Stomach smooth muscle (tissue), 2 donors: ENCODE results near the gene SPPL3.
"Not testable (repeated sequence)": the region's sequence is repeated elsewhere in the genome, so short reads cannot be mapped to it uniquely, and the experiment has no call there.

Experiments
- H3K27ac ChIP-seq: one replicate; pipeline ENCODE4 v1.7.0; 2013; ENCODE audit warnings: mild to moderate bottlenecking, low read length, inconsistent platforms
- H3K27me3 ChIP-seq, 2 donors: one replicate each; pipeline ENCODE4 v1.7.0; 2013; ENCODE audit warnings: low read length in 2 of 2; ENCODE audit not compliant: insufficient read depth in 2 of 2, control insufficient read depth in 1 of 2
- H3K36me3 ChIP-seq, 2 donors: one replicate each; pipeline ENCODE4 v1.7.0; 2013; ENCODE audit warnings: low read length in 2 of 2; ENCODE audit not compliant: control insufficient read depth in 2 of 2, insufficient read depth in 2 of 2
- H3K4me1 ChIP-seq: one replicate; pipeline ENCODE4 v1.7.0; 2013; ENCODE audit warnings: low read length; ENCODE audit not compliant: control insufficient read depth, insufficient read depth
- H3K4me3 ChIP-seq, 2 donors: one replicate each; pipeline ENCODE4 v1.7.0; 2013; ENCODE audit warnings: low read length in 2 of 2
- H3K9ac ChIP-seq, 2 donors: one replicate each; pipeline ENCODE4 v1.7.0; 2013; ENCODE audit warnings: low read length in 2 of 2, mild to moderate bottlenecking in 1 of 2
- H3K9me3 ChIP-seq, 2 donors: one replicate each; pipeline ENCODE4 v1.7.0; 2013; ENCODE audit warnings: low read length in 2 of 2; ENCODE audit not compliant: control insufficient read depth in 2 of 2
- donor health status: healthy.
- donor health status: Pancreatic carcinoma.

Gene SPPL3

DNA sequence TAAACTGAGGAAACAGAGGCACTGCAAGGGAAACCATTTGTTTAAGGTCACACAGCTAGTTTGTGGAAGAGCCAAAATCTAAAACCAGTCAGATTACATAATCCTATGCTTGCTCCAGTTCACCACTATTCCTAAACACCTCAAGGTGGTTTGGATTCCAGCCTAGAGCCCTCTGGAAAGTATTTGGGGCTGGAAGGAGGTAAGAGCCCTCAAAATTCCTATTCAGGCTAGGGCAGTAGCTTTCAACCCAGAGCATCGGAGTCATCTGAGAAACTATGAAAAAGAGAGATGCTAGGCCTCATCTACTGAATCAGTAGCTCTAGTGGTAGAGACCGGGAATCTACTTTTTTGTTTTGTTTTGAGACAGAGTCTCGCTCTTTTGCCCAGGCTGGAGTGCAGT lies 16.0 kb upstream of the SPPL3 start:
- peaks cover 4 to 5% of the 10 kb centered on the region in 2 donors for H3K9me3 ChIP-seq
- H3K27me3 ChIP-seq, result no peaks in the 10 kb centered on the region
- no peaks in the 10 kb centered on the region for H3K4me1 ChIP-seq
- no peak overlapping the region for H3K4me3 ChIP-seq
- no peaks in the 10 kb centered on the region for H3K36me3 ChIP-seq
- no peak overlapping the region for H3K27ac ChIP-seq
- no peak overlapping the region for H3K9ac ChIP-seq

DNA sequence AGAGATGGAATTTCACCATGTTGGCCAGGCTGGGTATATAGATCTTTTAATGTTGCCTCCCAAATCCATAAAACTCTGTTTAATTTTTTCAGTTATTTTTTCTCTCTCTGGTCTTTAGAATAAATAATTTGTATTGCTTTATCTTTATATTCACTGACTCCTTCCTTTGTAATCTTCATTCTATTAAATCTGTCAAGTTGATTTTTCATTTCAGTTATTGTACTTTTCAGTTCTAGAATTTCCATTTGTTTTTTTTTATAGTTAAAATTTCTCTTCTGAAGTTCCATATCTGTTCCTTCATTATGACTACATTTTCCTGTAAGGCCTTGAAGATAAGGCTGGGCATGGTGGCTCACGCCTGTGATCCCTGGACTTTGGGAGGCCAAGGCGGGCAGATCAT lies 13.6 kb upstream of the SPPL3 start:
- Histone ChIP-seq H3K9ac (no peak overlapping the region), H3K36me3 (no peaks in the 10 kb centered on the region), H3K9me3 (peaks cover 4 to 5% of the 10 kb centered on the region in 2 donors), H3K4me1 (no peaks in the 10 kb centered on the region), H3K27me3 (no peaks in the 10 kb centered on the region), H3K4me3 (no peak overlapping the region), H3K27ac (no peak overlapping the region)

DNA sequence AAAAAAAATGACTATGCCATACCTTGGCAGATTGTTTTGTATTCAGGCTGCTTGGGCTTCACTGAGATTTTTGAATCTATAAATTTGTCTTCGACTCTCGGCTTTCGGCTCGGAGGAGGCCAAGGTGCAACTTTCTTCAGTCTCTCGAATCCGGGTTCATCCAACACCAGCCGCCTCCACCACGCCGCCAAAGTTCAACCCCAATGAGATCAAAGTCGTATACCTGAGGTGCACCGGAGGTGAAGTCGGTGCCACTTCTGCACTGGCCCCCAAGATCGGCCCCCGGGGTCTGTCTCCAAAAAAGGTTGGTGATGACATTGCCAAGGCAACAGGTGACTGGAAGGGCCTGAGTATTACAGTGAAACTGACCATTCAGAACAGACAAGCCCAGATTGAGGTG lies 12.4 kb upstream of the SPPL3 start:
- peaks cover 4 to 5% of the 10 kb centered on the region in 2 donors for H3K9me3 ChIP-seq
- no peak overlapping the region for H3K27ac ChIP-seq
- no peaks in the 10 kb centered on the region for H3K36me3 ChIP-seq
- no peak overlapping the region for H3K9ac ChIP-seq
- no peaks in the 10 kb centered on the region for H3K4me1 ChIP-seq
- no peak overlapping the region for H3K4me3 ChIP-seq
- no peaks in the 10 kb centered on the region for H3K27me3 ChIP-seq

DNA sequence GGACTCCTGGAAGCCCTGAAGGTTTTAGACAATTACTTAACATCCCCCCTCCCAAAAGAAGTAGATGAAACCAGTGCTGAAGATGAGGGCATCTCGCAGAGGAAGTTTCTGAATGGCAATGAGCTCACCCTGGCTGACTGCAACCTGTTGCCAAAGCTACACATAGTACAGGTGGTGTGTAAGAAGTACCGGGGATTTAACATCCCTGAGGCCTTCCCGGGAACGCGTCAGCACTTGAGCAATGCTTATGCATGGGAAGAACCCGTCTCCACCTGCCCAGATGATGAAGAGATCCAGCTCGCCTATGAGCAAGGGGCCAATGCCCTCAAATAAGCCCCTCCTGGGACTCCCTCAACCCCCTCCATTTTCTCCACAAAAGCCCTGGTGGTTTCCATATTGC lies 10.6 kb upstream of the SPPL3 start:
- Histone ChIP-seq H3K9me3 (peaks cover 4 to 5% of the 10 kb centered on the region in 2 donors), H3K27me3 (no peaks in the 10 kb centered on the region), H3K4me1 (no peaks in the 10 kb centered on the region), H3K4me3 (no peak overlapping the region), H3K36me3 (no peaks in the 10 kb centered on the region), H3K9ac (no peak overlapping the region), H3K27ac (no peak overlapping the region)

DNA sequence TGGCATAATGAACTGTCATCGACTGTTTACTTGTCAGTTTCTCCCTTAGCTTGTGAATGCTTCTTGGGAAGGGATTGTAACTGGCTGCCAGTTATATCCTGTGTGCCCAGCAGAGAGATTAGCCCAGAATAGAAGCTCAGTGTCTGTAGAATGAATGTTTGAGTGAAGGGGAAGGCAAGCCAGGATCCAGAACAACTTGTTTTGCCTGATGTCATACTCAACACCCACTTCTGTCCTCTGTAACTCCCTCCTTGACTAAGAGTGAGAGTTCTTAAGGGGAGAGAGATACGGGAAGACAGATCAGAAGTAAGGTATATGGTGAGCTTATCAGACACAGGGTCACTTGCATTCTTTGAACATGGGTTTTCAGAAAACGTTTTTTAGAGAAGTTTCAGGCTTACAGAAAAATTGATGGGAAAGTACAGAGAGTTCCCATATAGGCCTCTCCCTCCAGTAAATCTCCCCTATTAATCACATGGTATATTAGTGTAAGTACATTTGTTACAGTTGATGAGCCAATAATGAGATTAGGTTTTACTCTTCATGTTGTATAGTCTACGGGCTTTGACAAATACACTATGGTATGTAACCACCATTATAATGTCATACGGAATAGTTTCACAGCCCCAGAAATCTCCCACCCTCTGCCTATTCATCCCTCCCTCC lies 5.6 kb upstream of the SPPL3 start:
- no peak overlapping the region for H3K9ac ChIP-seq
- no peaks in the 10 kb centered on the region for H3K36me3 ChIP-seq
- no peaks in the 10 kb centered on the region for H3K9me3 ChIP-seq
- H3K4me3 ChIP-seq, result no peak overlapping the region
- no peaks in the 10 kb centered on the region for H3K27me3 ChIP-seq
- no peak overlapping the region for H3K27ac ChIP-seq
- H3K4me1 ChIP-seq, result peaks cover 1% of the 10 kb centered on the region

DNA sequence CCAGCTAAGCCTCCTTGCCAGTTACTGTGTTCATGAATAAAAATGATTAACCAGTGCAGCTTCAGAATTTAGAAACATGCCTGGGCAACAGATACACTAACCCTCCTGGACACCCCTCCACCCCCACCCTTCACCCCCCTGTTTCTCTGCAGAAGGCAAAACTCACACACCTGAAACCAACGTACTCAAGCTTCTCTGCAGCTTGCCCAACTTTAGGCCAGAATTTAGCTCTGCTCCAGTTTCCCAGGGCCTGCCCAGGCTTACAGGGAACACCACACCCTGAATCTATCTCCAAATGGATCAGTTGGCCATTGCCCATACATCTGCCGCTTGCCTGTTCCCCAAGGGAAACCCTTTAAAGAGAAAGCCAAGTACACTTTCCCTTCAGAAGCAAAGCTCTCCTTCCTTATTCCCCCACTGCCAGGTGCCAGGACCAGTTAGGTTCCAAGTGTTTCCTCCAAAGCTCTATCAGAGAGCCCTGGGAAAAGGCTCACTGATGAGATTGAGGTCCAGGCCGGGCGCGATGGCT lies 1.8 kb upstream of the SPPL3 start:
- Histone ChIP-seq H3K4me3 (no peak overlapping the region), H3K36me3 (no peaks in the 10 kb centered on the region), H3K4me1 (peaks cover 20% of the 10 kb centered on the region), H3K27ac (no peak overlapping the region), H3K9ac (no peak overlapping the region), H3K27me3 (no peaks in the 10 kb centered on the region), H3K9me3 (no peaks in the 10 kb centered on the region)

DNA sequence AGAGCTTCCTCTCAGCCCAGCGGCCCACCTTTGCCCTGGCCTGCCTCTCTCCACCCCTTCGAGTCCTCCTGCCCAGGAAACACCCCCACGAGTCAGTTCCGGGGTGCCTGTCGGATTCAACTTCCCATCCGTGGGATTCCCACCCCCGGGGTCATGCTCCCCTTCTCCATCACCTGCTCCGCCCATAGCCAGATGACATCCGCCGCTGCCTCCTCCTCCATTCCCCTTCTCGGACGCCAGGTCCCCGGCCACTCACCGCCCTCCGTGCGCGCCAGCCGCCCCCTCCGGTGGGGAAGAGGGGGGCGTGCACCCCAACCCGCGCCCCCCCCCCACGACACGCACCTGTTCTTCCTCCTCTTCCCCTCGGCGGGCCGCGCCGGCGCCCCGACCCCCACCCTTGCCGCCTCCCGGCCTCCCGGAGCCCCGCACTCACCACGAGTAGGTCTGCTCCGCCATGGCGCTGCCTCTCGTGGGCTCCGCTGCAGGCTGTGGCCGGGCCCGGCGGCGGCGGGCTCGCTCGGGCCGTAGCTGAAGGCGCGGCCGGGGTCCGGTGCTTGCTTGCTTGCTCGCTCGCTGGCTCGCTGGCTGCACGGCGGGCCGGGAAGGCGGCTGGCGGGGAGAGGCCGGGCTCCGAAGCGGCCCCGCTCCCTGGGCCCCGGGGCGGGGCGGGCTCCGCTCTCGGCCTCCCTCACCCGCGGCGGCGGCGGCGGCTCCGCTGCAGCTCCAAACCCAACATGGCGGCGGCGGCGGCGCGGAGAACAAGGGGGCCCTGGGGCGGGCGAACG lies 554 bp downstream of the SPPL3 start:
- peaks cover 20% of the 10 kb centered on the region for H3K4me1 ChIP-seq
- H3K36me3 ChIP-seq, result no peaks in the 10 kb centered on the region
- peak overlapping the region; percentile 86 to 91 for H3K4me3 ChIP-seq
- H3K27me3 ChIP-seq, result no peaks in the 10 kb centered on the region
- H3K9me3 ChIP-seq, result no peaks in the 10 kb centered on the region
- peak overlapping the region; percentile 64 for H3K27ac ChIP-seq
- H3K9ac ChIP-seq, result peak overlapping the region; percentile 71 to 78

DNA sequence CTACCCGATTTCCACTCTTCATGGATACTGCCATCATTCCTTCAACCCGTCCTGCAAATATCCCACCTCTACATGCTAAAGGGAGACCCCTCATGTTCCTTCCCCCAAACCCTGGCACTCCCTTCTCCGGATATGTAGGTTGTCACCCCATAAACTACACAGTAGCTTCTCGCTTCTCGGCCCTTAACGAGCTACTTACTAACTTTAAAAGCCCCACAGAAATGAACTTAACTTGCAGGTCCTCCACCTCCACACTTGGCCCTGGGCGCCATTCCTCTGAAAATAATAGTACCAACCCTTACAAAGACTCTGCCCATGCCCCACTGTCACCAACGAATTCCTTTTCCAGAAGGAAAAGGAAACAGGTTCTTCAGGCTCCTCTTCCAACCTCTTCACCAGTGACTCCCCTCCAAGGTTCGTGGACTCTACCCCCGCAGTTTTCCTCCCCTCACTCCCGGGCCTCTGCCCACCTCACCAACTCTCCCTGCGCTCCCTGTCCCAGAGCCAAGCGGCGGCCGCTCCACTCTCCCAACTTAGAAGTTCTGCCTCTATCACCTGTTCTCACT lies 1.2 kb downstream of the SPPL3 start:
- Histone ChIP-seq H3K4me3 (peak overlapping the region; percentile 86 to 91), H3K4me1 (peaks cover 20% of the 10 kb centered on the region), H3K27me3 (no peaks in the 10 kb centered on the region), H3K9me3 (no peaks in the 10 kb centered on the region), H3K9ac (peak overlapping the region; percentile 71 to 78), H3K36me3 (no peaks in the 10 kb centered on the region), H3K27ac (peak overlapping the region; percentile 64)

DNA sequence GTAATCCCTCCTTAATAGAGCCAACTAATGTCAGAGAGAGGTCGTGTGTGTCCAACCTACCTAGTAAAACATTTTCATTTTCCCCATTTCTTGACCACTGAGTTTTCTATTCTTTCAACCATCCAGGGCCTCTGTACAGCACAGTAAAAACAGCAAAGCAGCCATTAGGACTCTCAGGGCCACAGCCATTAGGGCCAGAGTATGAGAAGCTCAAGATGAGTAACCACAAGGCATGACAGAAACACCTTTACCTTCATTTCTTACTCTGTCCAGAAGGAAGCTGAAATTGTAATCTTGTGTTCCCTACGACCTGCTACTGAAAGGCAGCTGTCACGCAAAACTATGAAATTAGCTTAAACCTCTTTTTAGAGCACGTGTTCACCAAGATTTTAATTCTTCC lies 2.3 kb downstream of the SPPL3 start:
- Histone ChIP-seq H3K9ac (no peak overlapping the region), H3K27ac (no peak overlapping the region), H3K4me3 (peak overlapping the region in 1 of 2 donors; percentile 86), H3K4me1 (peaks cover 20% of the 10 kb centered on the region), H3K9me3 (no peaks in the 10 kb centered on the region), H3K36me3 (no peaks in the 10 kb centered on the region), H3K27me3 (no peaks in the 10 kb centered on the region)

DNA sequence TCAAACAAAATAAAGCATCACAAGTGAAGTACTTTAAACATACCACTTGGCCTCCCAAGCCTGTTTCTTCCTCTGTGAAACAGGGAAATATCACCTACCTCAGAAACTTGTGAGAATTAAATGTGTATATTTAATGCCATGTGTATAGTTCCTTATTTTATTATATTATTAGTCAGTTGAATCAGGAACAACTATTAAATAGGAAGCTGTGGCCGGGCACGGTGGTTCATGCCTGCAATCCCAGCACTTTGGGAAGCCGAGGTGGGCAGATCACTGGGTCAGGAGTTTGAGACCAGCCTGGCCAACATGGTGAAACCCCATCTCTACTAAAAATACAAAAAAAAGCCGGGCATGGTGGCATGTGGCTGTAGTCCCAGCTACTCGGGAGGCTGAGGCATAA lies 3.1 kb downstream of the SPPL3 start:
- peaks cover 20% of the 10 kb centered on the region for H3K4me1 ChIP-seq
- not testable (repeated sequence) for H3K27ac ChIP-seq, H3K9me3 ChIP-seq, H3K27me3 ChIP-seq, H3K36me3 ChIP-seq, H3K9ac ChIP-seq, H3K4me3 ChIP-seq
